Stimulated activated CD8-positive, alpha-beta memory T cell treated with anti-CD3 and anti-CD28 coated beads, Interleukin-15, amount 100 ng/mL, for 4 hours (primary cell): ENCODE measurements around the gene TREML4.
"Not testable (repeated sequence)": the region's sequence is repeated elsewhere in the genome, so short reads cannot be mapped to it uniquely, and the experiment has no call there.

ENCODE experiments used
- DNase-seq, 2 donors: peaks; one replicate each; pipeline ENCODE4 v3.0.0-alpha.2; 2020; ENCODE audit warnings: low read depth in 2 of 2

The TREML4 gene

DNA sequence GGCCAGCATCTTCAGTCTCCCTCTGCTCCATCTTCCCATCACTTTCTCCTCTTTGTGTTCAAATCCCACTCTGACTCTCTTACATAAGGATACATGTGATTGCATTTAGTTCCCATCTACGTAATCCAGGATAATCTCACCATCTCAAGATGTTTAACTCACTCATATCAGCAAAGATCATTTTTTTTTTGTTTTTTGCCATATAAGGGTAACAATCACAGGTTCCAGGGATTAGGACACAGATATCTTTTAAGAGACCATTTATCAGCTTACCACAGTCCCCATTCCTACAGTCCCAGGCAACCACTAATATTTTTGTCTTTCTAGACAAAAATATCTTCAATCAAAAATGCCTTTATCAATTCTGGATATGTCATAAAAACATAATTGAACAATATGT is 24.0 kb upstream of the TREML4 start:
- no peak for DNase-seq

DNA sequence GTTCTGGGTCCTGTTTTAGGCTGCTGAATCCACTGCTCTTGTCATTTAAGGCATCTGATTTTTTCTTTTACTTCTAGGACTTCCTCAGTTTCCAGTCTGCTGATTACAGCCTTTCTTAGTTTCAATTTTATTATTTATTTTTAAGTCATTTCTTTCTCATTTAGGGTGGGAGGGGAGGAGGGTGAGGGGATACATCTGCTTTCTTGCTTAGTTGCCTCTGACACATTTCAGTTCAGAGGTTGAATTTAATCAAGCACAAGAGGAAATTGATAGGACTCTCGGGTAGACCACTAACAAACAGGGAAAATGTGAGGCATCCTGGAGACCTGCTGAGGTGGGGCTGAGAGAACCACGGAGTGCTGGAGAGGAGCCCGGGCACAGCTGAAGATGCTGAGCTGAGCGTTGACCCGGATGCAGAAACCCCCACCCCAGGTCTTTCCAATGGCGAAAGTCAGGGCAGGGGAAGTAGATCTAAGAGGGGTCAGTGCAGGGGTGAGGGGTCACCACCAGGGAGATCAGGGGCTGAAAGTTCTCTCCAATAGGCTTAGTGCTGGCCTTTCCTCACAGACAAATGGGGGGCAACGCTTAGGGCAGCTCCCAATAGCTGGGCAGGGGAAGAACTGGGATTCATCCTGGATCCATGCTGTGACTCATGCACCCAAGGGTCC is 19.6 kb upstream of the TREML4 start:
- DNase-seq, result no peak

DNA sequence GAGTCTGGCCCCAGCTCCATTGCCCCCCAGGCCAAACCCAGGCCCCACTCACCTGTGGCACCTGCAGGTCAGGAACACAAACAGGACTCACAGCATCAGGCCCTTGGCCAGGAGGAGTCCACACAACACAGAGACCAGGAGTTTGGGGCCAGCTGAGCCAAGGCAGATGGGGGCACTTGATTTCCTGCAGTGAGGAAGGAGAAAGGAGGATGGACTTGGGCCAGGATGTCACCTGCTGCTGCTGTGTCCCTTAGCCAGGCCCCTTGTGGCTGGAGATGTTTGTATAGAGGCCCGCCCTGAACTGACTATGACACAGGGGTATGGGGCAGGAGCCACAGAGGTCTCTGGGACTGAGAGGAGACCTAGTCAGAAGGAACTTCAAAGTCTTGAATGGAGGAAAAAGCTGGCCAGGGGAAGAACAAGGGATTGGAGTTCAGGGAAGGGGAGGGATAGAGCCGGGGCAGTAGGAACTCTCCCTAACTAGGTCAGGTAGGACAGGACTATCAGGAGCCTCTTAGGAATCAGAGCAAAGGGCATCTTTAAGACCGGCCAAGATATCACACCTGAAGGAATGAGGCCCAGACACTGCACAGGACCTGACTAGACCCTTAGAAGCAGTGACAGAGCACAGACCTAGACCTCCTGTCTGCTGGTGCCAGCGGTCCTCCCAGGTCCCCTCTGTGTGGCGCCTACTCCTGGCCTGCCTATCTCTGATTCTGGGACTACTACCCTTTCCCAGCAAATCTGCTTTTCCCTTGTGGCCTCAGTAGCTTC is 18.4 kb upstream of the TREML4 start:
- no peak for DNase-seq

DNA sequence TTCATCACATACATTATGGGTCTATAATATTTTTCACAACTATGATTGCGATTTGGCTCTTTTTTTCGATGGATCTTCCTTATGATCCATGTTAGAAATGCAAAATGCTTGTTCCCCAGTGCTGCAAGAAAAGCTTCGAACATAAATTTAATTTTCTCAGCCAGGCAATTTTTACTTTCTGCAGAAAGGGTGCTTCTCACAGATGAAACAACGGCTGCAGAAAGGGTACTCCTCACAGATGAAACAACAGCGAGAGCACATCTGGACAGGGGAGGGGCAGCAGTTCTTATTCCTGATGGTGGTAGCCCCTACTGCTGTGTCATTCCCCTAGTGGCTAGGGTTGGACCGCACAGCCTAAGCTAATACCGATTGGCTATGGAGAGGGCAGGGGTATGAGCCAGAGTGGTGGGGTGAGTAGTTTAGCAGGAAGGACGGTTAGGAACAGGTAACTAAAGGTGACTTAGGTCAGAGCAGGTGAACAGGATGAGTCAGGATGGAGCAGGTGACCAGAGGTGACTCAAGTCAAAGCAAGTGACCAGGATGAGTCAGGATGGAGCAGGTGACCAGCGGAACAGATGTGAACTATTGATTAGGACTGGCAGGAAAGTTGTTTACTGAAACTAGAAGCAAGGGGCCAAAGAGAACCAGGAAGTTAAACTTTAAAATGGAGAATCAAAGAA is 13.4 kb upstream of the TREML4 start:
- no peak for DNase-seq

DNA sequence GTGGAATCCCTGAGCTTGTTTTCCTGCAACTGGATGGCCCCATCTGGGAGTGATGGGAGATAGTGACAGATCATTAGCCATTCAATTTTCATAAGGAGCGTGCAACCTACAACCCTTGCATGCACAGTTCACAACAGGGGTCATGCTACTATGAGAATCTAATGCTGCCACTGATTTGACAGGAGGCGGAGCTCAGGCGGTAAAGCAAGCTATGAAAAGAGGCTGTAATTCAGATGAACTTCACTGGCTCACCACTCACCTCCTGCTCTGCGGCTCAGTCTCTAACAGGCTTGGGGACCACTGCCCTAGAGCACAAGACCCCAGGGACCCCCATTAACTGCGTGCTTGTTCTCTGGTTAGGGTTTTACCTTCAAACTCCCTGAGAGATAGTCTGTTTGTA is 12.4 kb upstream of the TREML4 start:
- DNase-seq, result no peak

DNA sequence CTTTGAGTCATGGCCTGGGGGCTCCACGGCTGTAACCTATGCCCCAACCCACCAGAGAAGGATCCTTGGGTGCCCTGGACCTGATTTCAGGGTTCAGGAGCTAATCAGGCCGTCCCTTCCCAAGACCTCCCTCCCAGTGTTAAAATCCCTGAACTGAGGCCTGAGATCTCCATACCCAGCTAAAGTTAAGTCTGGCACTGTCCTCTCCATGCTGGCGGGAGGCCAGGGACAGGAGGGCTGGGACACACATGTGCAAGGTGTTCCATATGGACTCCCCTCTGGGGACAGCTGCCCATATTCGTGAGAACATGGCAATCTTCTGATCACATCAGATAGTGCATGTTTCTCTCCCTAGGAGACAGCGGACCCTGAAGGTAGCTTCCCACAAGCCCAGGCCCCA is 11.5 kb upstream of the TREML4 start:
- no peak for DNase-seq

DNA sequence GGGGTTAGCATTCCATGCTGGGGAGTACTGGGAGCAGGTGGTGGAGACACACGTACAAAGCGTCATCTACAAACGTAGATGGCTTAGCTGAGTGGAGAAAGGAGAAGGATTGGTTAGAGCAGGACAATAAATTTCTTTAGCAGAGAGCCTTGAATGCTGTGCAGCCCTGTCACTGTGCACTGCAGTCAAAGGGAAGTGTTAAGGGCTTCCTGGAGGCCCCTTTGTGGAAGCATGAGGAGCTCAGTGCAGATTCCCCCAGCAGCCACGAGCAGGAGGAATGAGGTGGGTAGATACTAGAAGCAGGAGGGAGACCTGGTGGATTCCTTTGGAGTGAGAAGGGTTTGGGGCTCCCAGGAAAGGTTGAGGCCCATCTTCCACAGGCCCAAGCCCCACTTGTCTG is 6.1 kb upstream of the TREML4 start:
- DNase-seq, result no peak

DNA sequence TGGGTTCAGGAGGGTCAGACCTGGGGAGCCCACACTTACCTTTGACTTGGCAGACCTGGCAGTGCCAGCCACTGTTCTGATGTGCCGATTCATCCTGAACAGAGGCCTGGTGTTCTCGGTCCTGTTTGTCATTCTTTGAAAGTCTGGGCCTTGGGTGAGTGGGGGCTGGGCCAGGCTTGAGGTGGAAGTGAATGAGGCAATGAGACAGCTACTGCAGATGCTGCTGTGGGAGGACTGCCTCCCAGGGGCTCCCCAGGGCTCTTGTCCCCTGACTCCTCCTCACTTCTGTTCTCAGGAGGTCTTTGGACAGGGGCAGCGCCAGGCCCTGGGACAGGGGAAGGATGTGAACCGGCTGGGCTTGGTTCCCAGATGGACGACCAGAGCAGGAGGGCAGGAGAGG is 5.6 kb upstream of the TREML4 start:
- DNase-seq, result no peak

DNA sequence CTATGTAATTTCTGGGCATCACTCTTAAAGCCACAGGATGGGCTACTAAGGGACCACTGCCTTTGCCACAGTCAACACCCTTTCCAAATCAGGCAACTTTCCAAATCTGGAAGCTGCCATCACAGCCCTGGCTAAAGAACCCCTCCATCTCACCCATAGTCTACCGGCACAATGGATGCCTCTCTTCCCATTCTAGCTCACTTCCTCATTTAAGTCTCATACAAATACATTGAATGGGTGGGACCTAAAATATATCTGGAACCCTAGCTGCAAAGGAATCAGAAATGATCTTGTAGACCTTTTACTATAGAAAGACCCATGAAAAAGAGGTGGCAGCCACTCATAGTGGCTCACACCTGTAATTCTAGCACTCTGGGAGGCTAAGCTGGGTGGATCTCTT is 3.3 kb upstream of the TREML4 start:
- DNase-seq, result no peak

DNA sequence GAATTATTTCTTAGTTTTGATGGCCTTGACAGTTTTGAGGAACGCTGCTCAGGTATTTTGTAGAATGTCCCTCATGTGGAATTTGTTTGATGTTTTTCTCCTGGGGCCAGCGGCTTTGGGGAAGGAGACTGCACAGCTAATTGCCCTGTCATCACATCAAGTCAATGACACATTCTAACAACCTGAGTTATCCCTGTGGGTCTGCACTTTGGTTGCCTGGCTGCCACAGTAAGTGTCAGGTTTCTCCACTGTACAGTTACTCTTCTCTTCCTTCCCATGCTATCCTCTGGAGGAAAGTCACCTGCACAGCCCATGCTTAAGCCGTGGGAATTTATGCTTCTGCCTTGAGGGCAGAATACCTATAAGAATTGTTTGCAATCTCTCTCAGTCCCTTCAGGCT is 1.4 kb upstream of the TREML4 start:
- DNase-seq, result no peak

DNA sequence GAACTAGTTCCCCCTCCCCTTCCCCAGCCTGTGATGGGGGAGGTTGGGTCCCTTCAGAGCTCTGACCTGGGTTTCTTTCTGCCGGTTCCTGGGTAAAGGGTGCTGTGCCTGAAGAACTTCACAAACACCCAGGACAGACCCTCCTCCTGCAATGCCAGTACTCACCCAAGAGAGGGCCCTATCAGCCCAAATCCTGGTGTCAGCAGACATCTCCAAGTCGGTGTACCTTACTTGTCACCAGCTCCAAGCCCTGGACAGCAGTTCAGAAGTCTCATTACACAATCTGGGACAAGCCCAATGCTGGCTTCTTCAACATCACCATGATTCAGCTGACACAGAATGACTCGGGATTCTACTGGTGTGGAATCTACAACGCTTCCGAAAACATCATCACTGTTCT is 467 bp downstream of the TREML4 start:
- DNase-seq, result no peak

DNA sequence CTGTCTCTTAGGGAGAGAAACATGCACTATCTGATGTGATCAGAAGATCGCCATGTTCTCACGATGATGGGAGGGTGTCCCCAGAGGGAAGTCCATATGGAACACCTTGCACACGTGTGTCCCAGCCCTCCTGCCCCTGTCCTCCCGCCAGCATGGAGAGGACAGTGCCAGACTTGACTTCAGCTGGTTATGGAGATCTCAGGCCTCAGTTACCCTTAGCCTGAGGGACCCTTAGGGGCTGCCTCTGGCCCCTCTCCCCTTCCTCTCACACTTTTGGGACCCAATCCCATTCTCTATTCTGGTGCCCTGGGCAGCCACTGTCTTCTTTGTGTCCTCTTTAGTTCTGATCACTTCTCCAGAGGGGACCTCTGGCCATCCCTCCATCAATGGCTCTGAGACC is 1.6 kb downstream of the TREML4 start:
- DNase-seq, result no peak

DNA sequence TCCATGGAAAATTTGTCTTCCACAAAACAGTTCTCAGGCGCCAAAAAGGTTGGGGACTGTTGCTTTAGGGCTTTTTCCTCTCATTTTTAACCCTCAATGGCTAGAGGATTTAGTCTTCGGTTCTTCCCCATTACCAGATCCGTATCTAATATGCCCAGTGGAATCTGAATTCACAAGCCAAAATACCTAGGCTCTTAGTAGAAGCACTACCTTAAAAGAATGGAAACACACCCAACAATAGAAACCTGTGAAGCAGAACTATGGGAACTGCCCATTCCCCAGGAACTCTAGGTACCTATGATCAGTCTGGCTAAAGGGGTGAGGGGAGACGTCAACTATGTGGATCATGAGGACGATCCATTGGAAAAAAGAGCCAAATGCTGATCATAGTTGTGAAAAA is 3.1 kb downstream of the TREML4 start:
- no peak for DNase-seq

DNA sequence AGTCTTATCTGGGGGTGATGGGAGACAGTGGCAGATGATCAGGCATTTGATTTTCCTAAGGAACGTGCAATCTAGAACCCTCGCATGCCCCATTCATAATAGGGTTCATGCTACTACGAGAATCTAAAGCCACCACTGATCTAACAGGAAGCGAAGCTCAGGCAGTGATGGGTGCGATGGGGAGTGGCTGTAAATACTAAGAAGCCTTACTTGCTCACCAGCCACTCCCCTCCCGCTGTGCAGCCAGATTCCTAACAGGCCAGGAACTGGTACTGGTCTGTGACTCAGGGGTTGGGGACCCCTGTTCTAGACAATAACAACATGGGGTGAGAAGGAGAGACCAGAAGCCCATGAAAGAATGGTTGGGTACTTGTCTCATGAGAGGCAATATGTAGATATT is 4.5 kb downstream of the TREML4 start:
- no peak for DNase-seq

DNA sequence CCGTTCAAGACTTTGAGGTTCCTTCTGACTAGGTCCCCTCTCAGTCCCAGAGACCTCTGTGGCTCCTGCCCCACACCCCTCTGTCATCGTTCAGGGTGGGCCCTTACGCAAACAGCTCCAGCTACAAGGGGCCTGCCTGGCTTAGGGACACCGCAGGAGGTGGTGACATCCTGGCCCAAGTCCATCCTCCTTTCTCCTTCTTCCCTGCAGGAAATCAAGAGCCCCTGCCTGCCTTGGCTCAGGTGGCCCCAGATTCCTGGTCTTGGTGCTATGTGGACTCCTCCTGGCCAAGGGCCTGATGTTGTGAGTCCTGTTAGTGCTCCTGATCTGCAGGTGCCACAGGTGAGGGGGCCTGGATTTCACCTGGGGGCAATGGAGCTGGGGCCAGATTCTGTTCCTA is 8.1 kb downstream of the TREML4 start:
- DNase-seq, result no peak

DNA sequence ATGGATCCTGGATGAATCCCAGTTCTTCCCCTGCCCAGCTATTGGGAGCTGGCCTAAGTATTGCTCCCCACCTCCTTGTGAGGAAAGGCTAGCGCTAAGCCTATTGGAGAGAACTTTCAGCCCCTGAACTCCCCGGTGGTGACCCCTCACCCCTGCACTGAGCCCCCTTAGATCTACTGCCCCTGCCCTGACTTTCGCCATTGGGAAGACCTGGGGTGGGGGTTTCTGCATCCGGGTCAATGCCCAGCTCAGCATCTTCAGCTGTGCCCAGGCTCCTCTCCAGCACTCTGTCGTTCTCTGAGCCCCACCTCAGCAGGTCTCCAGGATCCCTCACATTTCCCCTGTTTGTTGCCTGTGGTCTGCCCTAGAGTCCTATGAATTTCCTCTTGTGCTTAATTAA is 9.0 kb downstream of the TREML4 start:
- DNase-seq, result no peak

DNA sequence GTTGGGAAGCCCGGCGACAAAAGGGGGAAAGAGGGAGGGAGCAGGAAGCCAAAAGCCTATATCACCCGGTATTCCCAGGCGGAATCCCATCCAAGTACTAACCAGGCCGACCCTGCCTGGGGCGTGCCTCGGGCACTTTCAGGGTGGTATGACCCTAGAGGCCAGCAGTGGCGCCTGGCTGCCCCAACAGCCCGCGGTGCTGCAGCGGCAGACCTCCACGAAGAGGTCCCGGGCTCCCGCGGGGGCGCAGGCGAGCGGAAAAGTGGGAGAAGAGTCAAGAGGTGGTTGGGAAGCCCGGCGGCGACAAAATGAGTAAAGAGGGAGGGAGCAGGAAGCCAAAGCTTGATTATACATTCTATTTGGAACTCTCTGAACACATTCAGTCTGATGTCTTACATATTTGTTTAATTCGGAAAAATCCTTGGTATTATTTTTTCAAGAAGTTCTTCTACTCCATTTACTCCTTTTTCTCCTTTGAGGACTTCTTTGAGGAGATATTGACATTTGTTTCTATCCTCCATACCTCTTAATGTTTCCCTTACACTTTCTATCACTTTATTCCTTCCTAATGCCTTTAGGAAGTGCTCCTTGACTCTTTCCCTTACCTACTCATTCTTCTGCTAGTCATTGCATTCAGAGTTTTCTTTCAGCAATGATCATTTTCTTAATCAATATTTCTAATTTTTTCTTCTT is 11.5 kb downstream of the TREML4 start:
- no peak for DNase-seq

DNA sequence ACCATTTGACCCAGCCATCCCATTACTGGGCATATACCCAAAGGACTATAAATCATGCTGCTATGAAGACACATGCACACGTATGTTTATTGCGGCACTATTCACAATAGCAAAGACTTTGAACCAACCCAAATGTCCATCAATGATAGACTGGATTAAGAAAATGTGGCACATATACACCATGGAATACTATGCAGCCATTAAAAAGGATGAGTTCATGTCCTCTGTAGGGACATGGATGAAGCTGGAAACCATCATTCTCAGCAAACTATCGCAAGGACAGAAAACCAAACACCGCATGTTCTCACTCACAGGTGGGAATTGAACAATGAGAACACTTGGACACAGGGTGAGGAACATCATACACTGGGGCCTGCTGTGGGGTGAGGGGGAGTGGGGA is 18.4 kb downstream of the TREML4 start:
- not testable (repeated sequence) for DNase-seq

DNA sequence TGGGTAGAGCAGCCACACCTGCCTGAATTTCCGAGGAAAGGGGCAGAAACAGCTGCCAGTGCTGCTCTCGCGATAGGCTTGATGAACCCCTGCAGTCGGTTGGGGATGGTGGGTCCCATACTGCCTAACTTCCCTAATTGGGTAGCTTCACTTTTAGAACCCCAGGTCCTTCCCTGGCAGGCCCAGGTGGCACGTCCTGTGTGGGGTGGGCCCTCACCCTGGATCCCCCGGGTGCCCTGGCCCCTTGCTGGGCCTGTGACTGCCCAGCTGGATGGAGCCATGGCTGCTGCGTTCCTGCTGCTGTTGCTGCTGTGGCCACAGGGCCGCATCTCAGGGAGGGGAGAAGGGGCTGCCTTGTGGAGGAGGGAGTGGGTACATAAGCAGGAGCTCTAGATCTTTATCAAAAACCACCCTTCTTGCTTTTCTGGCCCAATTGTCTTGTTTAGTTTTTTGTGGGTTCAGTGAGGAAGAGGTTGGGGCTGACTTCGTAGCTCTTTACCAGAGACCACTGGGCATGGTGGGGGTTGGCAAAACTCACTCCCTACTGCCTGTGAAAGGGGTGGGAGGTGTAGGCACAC is 19.2 kb downstream of the TREML4 start:
- DNase-seq, result no peak

DNA sequence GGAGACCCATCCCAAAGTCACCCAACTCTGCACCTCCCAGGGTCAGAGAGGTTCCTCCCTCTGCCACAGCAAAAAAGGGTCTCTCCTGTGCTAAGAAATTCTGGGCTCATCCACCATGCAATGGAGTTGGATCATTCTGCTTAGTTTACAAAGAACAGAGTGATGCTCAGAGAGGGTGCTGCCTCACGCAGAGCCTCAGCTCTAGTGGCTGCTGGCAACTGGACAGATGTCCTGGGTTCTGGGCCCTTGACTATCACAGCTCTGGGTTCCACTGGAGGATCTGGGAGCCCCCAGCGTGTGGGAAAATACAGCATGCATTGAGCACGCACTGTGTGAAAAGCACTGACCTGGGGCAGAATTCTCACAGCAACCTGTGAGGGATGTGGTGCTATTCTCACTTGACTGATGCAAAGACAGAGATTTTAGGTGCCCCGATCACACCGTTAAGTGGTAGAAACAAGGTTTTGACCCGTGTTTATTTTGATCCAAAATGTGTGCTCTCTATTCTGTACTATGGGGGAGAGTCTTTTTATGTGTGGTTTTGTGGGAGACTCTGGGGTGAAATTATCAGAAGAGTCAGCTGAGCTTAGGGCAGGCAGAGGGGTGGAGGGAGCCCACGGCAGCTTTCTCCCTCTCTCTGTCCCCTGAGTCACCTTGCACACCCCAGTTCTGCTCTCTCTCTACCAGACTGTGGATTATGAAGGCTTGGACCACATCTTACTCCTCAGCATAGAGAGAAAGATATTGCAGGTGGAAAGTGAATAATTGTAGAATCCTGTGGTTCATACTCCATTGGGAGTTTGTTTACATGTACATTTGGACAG is 19.9 kb downstream of the TREML4 start:
- no peak for DNase-seq
